HuH-7 (cell line): ENCODE results near the gene FIGNL2.
"Not testable (repeated sequence)": the region's sequence is repeated elsewhere in the genome, so short reads cannot be mapped to it uniquely, and the experiment has no call there.

Experiments
- DNase-seq: peaks from one replicate; pipeline ENCODE4 v3.0.0; 2011; ENCODE audit warnings: low spot score

The FIGNL2 gene

GRCh38 chr12:51848326-51848727 is at the start of gene FIGNL2:
Gene FIGNL2, minus strand, starts transcription at chr12:51848718. Its CDS starts 26,305 bp downstream, at chr12:51822413.
- DNase-seq: no peak

- no peak for DNase-seq
These were observed 48.7 kb upstream of the FIGNL2 start for GRCh38 chr12:51897181-51897580.

GRCh38 chr12:51896236-51896635 is 47.7 kb upstream of the FIGNL2 start:
- DNase-seq: no peak

GRCh38 chr12:51895378-51896135 is 47.0 kb upstream of the FIGNL2 start:
- DNase-seq: no peak

- DNase-seq: no peak
These were observed 45.3 kb upstream of the FIGNL2 start for GRCh38 chr12:51893786-51894185.

GRCh38 chr12:51891843-51892242 is 43.3 kb upstream of the FIGNL2 start:
- DNase-seq: peak; percentile 61

GRCh38 chr12:51890511-51891171 is 42.1 kb upstream of the FIGNL2 start:
- no peak for DNase-seq

GRCh38 chr12:51890133-51890464 is 41.6 kb upstream of the FIGNL2 start:
- DNase-seq: no peak

GRCh38 chr12:51889216-51890132 is 41.0 kb upstream of the FIGNL2 start:
- DNase-seq: no peak

GRCh38 chr12:51888316-51889215 is 40.0 kb upstream of the FIGNL2 start:
- DNase-seq: no peak

GRCh38 chr12:51887476-51888315 is 39.2 kb upstream of the FIGNL2 start, which contains the start of gene ANKRD33:
Gene ANKRD33, plus strand, starts transcription at chr12:51888103. Its CDS starts 84 bp downstream, at chr12:51888187.
- no peak for DNase-seq

- no peak for DNase-seq
These were observed 37.6 kb upstream of the FIGNL2 start for GRCh38 chr12:51886021-51886710.

GRCh38 chr12:51885294-51886020 is 36.9 kb upstream of the FIGNL2 start:
- DNase-seq: not testable (repeated sequence)

- DNase-seq: no peak
These were observed 36.2 kb upstream of the FIGNL2 start for GRCh38 chr12:51884676-51885229.

- DNase-seq: no peak
These were observed 35.6 kb upstream of the FIGNL2 start for GRCh38 chr12:51883998-51884675.

- no peak for DNase-seq
These were observed 34.8 kb upstream of the FIGNL2 start for GRCh38 chr12:51883295-51883694.

- DNase-seq: no peak
These were observed 30.6 kb upstream of the FIGNL2 start for GRCh38 chr12:51879102-51879501.

- no peak for DNase-seq
These were observed 26.0 kb upstream of the FIGNL2 start for GRCh38 chr12:51874486-51874885.
